ENCODE data around the gene ADAM12.

The ADAM12 gene

DNA sequence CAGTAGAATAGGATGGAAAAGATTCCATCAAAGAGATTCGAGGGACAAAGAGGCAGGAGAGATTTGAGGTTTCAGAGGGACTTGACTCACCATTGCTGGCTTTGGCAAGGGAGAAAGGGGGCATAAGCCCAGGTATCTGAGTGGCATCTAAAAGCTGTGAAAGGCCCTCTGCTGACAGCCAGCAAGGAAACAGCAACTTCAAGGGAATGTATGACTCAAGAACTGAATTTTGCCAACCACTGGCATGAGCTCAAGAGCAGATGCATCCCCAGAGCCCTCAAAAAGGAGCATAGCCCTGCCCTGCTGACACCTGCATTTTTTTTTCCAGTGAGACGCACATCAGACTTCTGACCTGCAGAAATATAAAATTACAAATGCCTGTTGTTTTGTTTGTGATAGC is 19.6 kb upstream of the ADAM12 start:
- DNase-seq (ENCODE audit: low read depth) = no peak
- no peak overlapping the region for H3K4me3 ChIP-seq (ENCODE audit: control insufficient read depth, low read depth, low read length)
- TF ChIP-seq, protein P1, sequence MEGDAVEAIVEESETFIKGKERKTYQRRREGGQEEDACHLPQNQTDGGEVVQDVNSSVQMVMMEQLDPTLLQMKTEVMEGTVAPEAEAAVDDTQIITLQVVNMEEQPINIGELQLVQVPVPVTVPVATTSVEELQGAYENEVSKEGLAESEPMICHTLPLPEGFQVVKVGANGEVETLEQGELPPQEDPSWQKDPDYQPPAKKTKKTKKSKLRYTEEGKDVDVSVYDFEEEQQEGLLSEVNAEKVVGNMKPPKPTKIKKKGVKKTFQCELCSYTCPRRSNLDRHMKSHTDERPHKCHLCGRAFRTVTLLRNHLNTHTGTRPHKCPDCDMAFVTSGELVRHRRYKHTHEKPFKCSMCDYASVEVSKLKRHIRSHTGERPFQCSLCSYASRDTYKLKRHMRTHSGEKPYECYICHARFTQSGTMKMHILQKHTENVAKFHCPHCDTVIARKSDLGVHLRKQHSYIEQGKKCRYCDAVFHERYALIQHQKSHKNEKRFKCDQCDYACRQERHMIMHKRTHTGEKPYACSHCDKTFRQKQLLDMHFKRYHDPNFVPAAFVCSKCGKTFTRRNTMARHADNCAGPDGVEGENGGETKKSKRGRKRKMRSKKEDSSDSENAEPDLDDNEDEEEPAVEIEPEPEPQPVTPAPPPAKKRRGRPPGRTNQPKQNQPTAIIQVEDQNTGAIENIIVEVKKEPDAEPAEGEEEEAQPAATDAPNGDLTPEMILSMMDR (IDR thresholded peaks at IDR 0.05; ENCODE audit: control insufficient read depth, insufficient read depth, low read depth, low read length, missing control alignments) = no peak

DNA sequence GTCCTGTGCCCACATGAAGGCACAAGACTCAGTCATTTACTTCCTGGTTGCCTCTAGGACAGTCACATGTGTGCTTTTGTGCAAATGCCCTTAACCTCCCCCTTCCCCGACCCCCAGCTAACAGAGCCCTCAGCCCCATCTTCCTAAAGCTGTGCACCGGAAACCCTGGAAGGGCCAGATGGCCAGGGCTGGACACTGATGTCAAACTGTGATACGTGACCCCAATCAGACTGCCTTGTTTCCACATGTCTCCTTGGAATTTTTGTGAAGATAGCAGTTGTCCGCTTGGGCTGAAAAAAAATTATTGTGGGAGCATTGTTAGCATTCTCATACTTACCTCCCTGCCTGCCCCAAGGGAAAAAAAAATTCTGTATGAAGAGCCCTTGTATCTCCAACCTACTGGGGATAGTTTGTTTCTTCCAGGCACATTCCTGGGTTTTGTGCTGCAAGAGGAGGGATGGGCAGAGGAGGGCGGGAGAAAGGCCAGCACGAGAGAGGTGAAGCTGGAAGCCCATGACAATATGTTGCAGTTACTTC is 17.0 kb upstream of the ADAM12 start:
- DNase-seq (ENCODE audit: low read depth) = no peak
- TF ChIP-seq, protein P1 (IDR thresholded peaks at IDR 0.05; ENCODE audit: control insufficient read depth, insufficient read depth, low read depth, low read length, missing control alignments) = no peak
- no peak overlapping the region for H3K4me3 ChIP-seq (ENCODE audit: control insufficient read depth, low read depth, low read length)

DNA sequence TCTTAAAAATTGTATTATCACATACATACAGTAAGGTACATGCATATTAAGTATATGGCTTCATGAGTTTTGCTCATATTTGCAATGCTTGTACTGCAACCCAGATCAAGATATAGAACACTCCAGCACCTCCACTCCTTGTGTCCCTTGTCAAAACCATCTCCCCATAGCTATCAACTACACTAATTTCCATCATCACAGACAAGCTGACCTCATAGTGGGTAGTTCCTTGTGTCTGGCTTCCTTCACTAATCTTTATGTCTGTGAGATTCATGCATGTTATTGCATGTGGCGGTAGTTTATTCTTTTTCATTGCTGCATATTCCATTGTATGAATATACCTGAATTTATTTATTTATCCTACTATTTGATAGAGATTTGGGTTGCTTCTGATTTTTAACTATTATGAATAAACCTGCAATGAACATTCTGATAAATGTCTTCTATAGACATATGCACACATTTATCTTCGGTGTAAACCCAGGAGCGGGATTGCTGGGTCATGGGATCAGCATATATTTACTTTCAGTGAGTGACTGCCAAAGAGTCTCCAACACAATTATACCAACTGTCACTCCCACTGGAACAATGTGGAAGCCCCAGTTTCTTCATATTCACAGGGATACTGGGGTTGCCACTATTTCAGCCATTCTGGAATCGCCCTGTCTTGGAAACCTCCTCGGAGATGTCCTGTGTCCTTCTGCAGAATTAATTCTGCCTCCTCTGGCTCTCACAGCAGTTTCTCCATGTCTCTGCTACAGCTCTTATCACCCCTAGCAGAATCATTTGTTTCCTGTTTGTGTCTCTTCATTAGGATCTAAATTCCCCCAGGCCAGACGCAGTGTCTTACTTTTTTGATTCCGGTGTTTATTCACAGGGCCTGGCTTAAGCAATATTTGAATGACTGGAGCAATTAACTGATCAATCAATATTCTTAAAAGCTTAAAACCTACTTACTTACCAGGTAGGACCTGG is 14.7 kb upstream of the ADAM12 start:
- H3K4me3 ChIP-seq (ENCODE audit: control insufficient read depth, low read depth, low read length) = no peak overlapping the region
- DNase-seq (ENCODE audit: low read depth) = no peak
- TF ChIP-seq, protein P1 (IDR thresholded peaks at IDR 0.05; ENCODE audit: control insufficient read depth, insufficient read depth, low read depth, low read length, missing control alignments) = no peak

DNA sequence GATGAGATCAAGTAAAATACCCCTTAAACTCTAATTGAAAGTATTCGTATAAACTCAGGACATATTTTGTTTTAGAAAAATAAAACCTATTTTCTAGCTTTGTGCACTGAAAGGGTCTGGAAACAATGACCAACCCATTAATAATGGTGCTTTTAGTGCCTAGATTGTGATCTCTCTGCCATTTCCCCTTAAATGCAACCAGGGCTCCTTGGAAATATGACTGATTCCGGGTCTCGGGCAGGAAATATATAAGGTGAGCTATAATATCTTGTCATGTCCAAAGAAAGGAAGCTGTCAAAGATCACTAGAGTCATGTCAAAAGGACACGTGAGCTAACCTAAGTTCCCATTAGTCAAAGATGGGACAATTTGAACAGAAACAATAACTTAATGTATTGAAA is 12.4 kb upstream of the ADAM12 start:
- TF ChIP-seq, protein P1 (IDR thresholded peaks at IDR 0.05; ENCODE audit: control insufficient read depth, insufficient read depth, low read depth, low read length, missing control alignments) = no peak
- H3K4me3 ChIP-seq (ENCODE audit: control insufficient read depth, low read depth, low read length) = no peak overlapping the region
- no peak for DNase-seq (ENCODE audit: low read depth)

DNA sequence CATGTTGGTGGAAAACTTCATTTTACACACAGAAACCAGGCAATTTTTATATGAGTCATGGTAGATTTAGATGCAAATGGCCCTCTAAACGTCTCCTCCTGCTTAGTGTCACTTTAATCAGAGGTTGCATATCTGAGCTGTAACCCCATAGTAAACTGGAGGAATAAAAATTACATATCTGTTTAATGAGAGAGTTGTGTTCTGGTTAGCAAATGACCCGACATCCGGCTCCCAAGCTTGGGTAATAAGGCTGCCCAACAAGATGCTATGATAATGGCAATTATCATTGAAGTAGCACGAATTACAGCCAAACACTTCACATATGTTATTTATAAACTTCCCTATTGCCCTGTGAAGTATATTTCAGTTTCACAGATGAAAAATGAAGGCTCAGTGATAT is 10.6 kb upstream of the ADAM12 start:
- H3K4me3 ChIP-seq (ENCODE audit: control insufficient read depth, low read depth, low read length) = no peak overlapping the region
- TF ChIP-seq, protein P1 (IDR thresholded peaks at IDR 0.05; ENCODE audit: control insufficient read depth, insufficient read depth, low read depth, low read length, missing control alignments) = no peak
- DNase-seq (ENCODE audit: low read depth) = no peak

DNA sequence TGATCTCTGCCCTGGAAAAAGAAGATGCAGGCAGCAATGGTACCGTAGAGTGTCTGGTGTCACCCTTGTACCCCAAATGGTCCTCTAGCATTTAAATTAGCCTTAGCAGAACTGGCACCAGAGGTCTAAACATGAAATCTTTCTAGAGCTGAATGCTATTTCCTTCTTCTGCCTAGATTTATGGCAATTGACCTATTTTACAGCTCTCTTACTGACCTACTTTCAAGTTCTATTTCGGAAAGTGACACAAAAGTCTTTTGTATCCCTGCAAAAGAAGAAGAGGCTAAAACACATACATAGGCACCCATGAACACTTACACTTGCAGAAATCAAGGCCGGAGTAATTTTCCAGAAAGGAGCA is 10.1 kb upstream of the ADAM12 start:
- H3K4me3 ChIP-seq (ENCODE audit: control insufficient read depth, low read depth, low read length) = no peak overlapping the region
- TF ChIP-seq, protein P1 (IDR thresholded peaks at IDR 0.05; ENCODE audit: control insufficient read depth, insufficient read depth, low read depth, low read length, missing control alignments) = no peak
- no peak for DNase-seq (ENCODE audit: low read depth)
